H9 (cell line): ENCODE results near the gene OTUD3. TPM values are rescaled to one million over a fixed set of nuclear protein-coding genes. Genes with fewer than 3 reads are reported as not detected.

Source experiments
- DNase-seq: peaks from one replicate; pipeline ENCODE4 v3.0.0-alpha.2; 2017
- H2AFZ ChIP-seq: one replicate; pipeline ENCODE4 v1.6.1; 2013; ENCODE audit warnings: mild to moderate bottlenecking, low read length, control low read depth, moderate library complexity
- H2AK5ac ChIP-seq: 2 replicates; pipeline ENCODE4 v1.6.1; 2013; ENCODE audit warnings: low read length, control low read depth, mixed read lengths; ENCODE audit not compliant: insufficient read length
- H2BK120ac ChIP-seq: one replicate; pipeline ENCODE4 v1.6.1; 2013; ENCODE audit warnings: low read depth, mild to moderate bottlenecking, low read length, control low read depth, inconsistent platforms; ENCODE audit not compliant: poor library complexity, severe bottlenecking
- H2BK12ac ChIP-seq: 2 replicates; pipeline ENCODE4 v1.6.1; 2013; ENCODE audit warnings: low read length, control low read depth, mixed read lengths, low read depth; ENCODE audit not compliant: insufficient read length
- H2BK15ac ChIP-seq: 2 replicates; pipeline ENCODE4 v1.6.1; 2013; ENCODE audit warnings: low read depth, low read length, control low read depth
- H2BK20ac ChIP-seq: one replicate; pipeline ENCODE4 v1.6.1; 2013; ENCODE audit warnings: low read depth, mild to moderate bottlenecking, low read length, control low read depth, inconsistent platforms; ENCODE audit not compliant: poor library complexity, severe bottlenecking
- H2BK5ac ChIP-seq: 2 replicates; pipeline ENCODE4 v1.6.1; 2013; ENCODE audit warnings: low read length, control low read depth, mixed read lengths; ENCODE audit not compliant: insufficient read length
- H3K14ac ChIP-seq: 2 replicates; pipeline ENCODE4 v1.6.1; 2013; ENCODE audit warnings: low read length, control low read depth; ENCODE audit not compliant: insufficient read depth
- H3K18ac ChIP-seq: 2 replicates; pipeline ENCODE4 v1.6.1; 2013; ENCODE audit warnings: low read depth, mild to moderate bottlenecking, mixed read lengths, low read length, control low read depth; ENCODE audit not compliant: insufficient read length
- H3K23ac ChIP-seq: 2 replicates; pipeline ENCODE4 v1.6.1; 2013; ENCODE audit warnings: low read length, control low read depth, mixed read lengths, low read depth; ENCODE audit not compliant: insufficient read length
- H3K23me2 ChIP-seq: 2 replicates; pipeline ENCODE4 v1.6.1; 2013; ENCODE audit warnings: low read depth, mild to moderate bottlenecking, mixed read lengths, low read length, control low read depth; ENCODE audit not compliant: insufficient read length, poor library complexity, severe bottlenecking
- H3K27ac ChIP-seq: 2 replicates; pipeline ENCODE4 v1.5.1; 2013; ENCODE audit warnings: low read length, control low read depth, mixed read lengths, low read depth; ENCODE audit not compliant: insufficient read length
- H3K27me3 ChIP-seq: 2 replicates; pipeline ENCODE4 v1.6.1; 2013; ENCODE audit warnings: low read length, control low read depth, inconsistent platforms; ENCODE audit not compliant: insufficient read depth
- H3K4ac ChIP-seq: 2 replicates; pipeline ENCODE4 v1.6.1; 2013; ENCODE audit warnings: low read depth, mild to moderate bottlenecking, control low read depth, inconsistent platforms, low read length, moderate library complexity
- H3K4me1 ChIP-seq: 2 replicates; pipeline ENCODE4 v1.6.1; 2013; ENCODE audit warnings: low read length, control low read depth, inconsistent platforms; ENCODE audit not compliant: insufficient read depth
- H3K4me2 ChIP-seq: 2 replicates; pipeline ENCODE4 v1.6.1; 2013; ENCODE audit warnings: low read length, control low read depth, mixed read lengths; ENCODE audit not compliant: insufficient read length, insufficient read depth
- H3K56ac ChIP-seq: 2 replicates; pipeline ENCODE4 v1.6.1; 2013; ENCODE audit warnings: low read depth, mild to moderate bottlenecking, mixed read lengths, low read length, control low read depth; ENCODE audit not compliant: insufficient read length
- H3K79me1 ChIP-seq: 2 replicates; pipeline ENCODE4 v1.6.1; 2013; ENCODE audit warnings: low read depth, mild to moderate bottlenecking, moderate library complexity, low read length, control low read depth, inconsistent platforms; ENCODE audit not compliant: insufficient read depth, poor library complexity, severe bottlenecking
- H3K79me2 ChIP-seq: 2 replicates; pipeline ENCODE4 v1.6.1; 2013; ENCODE audit warnings: low read length, control low read depth, inconsistent platforms; ENCODE audit not compliant: insufficient read depth
- H3K9ac ChIP-seq: 2 replicates; pipeline ENCODE4 v1.6.1; 2013; ENCODE audit warnings: low read length, control low read depth, mixed read lengths; ENCODE audit not compliant: insufficient read length; ENCODE audit errors: extremely low read depth
- H3K9me3 ChIP-seq: one replicate; pipeline ENCODE4 v1.6.1; 2013; ENCODE audit warnings: low read depth, low read length, inconsistent platforms; ENCODE audit not compliant: control insufficient read depth
- H3T11ph ChIP-seq: one replicate; pipeline ENCODE4 v1.6.1; 2013; ENCODE audit warnings: mild to moderate bottlenecking, low read length, control low read depth, inconsistent platforms
- H4K20me1 ChIP-seq: one replicate; pipeline ENCODE4 v1.6.1; 2013; ENCODE audit not compliant: control insufficient read depth, insufficient read length, insufficient read depth
- H4K5ac ChIP-seq: 2 replicates; pipeline ENCODE4 v1.6.1; 2013; ENCODE audit warnings: low read depth, mild to moderate bottlenecking, mixed read lengths, low read length, control low read depth; ENCODE audit not compliant: insufficient read length
- H4K8ac ChIP-seq: replicated peaks from 2 replicates; pipeline ENCODE4 v1.6.1; 2013; ENCODE audit warnings: low read length, control low read depth, mixed read lengths, low read depth; ENCODE audit not compliant: insufficient read length
- H4K91ac ChIP-seq: 2 replicates; pipeline ENCODE4 v1.6.1; 2013; ENCODE audit warnings: low read depth, mild to moderate bottlenecking, moderate library complexity, mixed read lengths, low read length, control low read depth; ENCODE audit not compliant: insufficient read length
- H3K27ac Mint-ChIP-seq, 3 experiments: 2 replicates in 2 of 3; 3 replicates in 1 of 3; pipeline ENCODE4 v1.8.0; 2020 to 2021; ENCODE audit warnings: mixed read lengths in 3 of 3, mild to moderate bottlenecking in 1 of 3, moderate library complexity in 1 of 3
- H3K27me3 Mint-ChIP-seq: 2 replicates; pipeline ENCODE4 v1.8.0; 2021; ENCODE audit warnings: low read depth, mild to moderate bottlenecking, moderate library complexity, mixed read lengths
- H3K36me3 Mint-ChIP-seq, 3 experiments: 2 replicates in 2 of 3; 3 replicates in 1 of 3; pipeline ENCODE4 v1.8.0; 2020 to 2021; ENCODE audit warnings: low read depth in 3 of 3, mixed read lengths in 3 of 3; ENCODE audit not compliant: insufficient read depth in 1 of 3
- H3K4me1 Mint-ChIP-seq, 2 experiments: 2 replicates each; pipeline ENCODE4 v1.8.0; 2020; ENCODE audit warnings: mixed read lengths in 2 of 2
- H3K4me3 Mint-ChIP-seq, 2 experiments: 2 replicates in 1 of 2; 3 replicates in 1 of 2; pipeline ENCODE4 v1.8.0; 2020 to 2021; ENCODE audit warnings: mild to moderate bottlenecking in 2 of 2, mixed read lengths in 2 of 2, moderate library complexity in 1 of 2
- H3K9me3 Mint-ChIP-seq, 2 experiments: 2 replicates in 1 of 2; 3 replicates in 1 of 2; pipeline ENCODE4 v1.8.0; 2020; ENCODE audit warnings: mild to moderate bottlenecking in 2 of 2, mixed read lengths in 2 of 2, moderate library complexity in 1 of 2
- WGBS: extraction: QIAGEN DNeasy Blood & Tissue Kit; methylation state at CpG from one replicate; pipeline ENCODE4 v1.1.7; 2013; ENCODE audit warnings: missing lambda C conversion rate, low lambda C conversion rate, mixed read lengths; ENCODE audit not compliant: insufficient read length; ENCODE audit errors: extremely low coverage; 5-methylcytosine and 5-hydroxymethylcytosine counted together
- total RNA-seq: library from RNA; stranded (reverse); gene quantifications from 2 replicates; pipeline ENCODE4 v1.2.1, GENCODE V29; 2021
- TF ChIP-seq, protein P1 (sequence below): fragments of 200-600 bp; sonication (generic); conservative IDR thresholded peaks from 3 replicates; pipeline ENCODE4 v1.8.0; 2021; ENCODE audit warnings: antibody characterized with exemption, mild to moderate bottlenecking

OTUD3 gene
- total RNA-seq, 1 experiment from 2014 or later: 12.0 TPM

DNA sequence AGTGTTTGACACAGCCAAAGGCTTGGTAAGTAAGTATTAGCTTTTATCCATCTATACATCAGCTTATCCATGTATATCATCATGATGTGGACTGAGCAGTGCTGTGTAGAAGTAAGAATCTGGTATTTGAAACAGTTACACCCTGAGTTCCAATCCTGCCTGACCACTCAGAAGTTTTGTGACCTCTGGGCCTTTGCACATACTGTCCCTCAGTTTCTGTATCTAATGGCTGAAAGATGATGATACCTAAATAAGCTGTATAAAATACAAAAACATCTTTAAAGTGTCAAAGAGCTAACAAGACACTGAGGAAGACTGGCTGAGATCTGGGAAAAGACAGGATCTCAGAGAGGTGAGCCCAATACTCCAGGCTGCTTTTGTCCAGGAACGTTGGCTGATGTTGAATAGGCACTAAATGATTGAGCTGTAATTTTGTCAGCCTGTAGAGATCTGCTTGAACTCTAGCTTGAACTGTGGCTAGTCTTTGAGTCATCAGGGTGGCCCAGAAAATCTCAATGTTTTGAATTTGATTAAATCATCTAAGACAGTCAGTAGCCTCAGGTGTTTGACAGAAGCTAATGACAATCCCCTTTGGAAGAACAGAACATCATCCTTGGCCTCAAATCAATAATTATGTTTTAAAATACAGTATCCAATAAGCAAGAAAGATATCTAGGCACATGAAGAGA is 20.2 kb upstream of the OTUD3 start:
- TF ChIP-seq, protein P1, sequence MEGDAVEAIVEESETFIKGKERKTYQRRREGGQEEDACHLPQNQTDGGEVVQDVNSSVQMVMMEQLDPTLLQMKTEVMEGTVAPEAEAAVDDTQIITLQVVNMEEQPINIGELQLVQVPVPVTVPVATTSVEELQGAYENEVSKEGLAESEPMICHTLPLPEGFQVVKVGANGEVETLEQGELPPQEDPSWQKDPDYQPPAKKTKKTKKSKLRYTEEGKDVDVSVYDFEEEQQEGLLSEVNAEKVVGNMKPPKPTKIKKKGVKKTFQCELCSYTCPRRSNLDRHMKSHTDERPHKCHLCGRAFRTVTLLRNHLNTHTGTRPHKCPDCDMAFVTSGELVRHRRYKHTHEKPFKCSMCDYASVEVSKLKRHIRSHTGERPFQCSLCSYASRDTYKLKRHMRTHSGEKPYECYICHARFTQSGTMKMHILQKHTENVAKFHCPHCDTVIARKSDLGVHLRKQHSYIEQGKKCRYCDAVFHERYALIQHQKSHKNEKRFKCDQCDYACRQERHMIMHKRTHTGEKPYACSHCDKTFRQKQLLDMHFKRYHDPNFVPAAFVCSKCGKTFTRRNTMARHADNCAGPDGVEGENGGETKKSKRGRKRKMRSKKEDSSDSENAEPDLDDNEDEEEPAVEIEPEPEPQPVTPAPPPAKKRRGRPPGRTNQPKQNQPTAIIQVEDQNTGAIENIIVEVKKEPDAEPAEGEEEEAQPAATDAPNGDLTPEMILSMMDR: no peak
- Histone ChIP-seq H3K23ac (no peak overlapping the region), H2AK5ac (no peak overlapping the region), H4K20me1 (no peaks in the 10 kb centered on the region), H3K27me3 (no peaks in the 10 kb centered on the region), H4K91ac (no peak overlapping the region), H3K18ac (no peak overlapping the region), H3K14ac (no peak overlapping the region), H2AFZ (no peak overlapping the region), H3K4me1 (no peaks in the 10 kb centered on the region), H2BK15ac (no peak overlapping the region), H2BK20ac (no peak overlapping the region), H3K9me3 (no peaks in the 10 kb centered on the region), H2BK120ac (no peak overlapping the region), H3K23me2 (no peaks in the 10 kb centered on the region), H3K79me2 (no peaks in the 10 kb centered on the region), H3K4me2 (no peak overlapping the region), H4K5ac (no peak overlapping the region), H3K56ac (no peak overlapping the region), H3K9ac (no peak overlapping the region), H3K27ac (no peak overlapping the region), H4K8ac (no peak overlapping the region), H2BK12ac (no peak overlapping the region), H3K4ac (no peak overlapping the region), H3K79me1 (no peaks in the 10 kb centered on the region), H3T11ph (no peak overlapping the region), H2BK5ac (no peak overlapping the region)
- WGBS: no CpG with 5 or more reads among the region's 1 CpG
- H3K4me1 Mint-ChIP-seq: peaks cover 8 to 9% of the 10 kb centered on the region in 2 experiments; a peak in 3 of 4 replicates
- H3K9me3 Mint-ChIP-seq: peaks cover 11 to 15% of the 10 kb centered on the region in 2 experiments
- peaks cover 11% of the 10 kb centered on the region for H3K27me3 Mint-ChIP-seq
- H3K27ac Mint-ChIP-seq: no peak overlapping the region
- no peak overlapping the region for H3K4me3 Mint-ChIP-seq
- DNase-seq: no peak
- H3K36me3 Mint-ChIP-seq: peaks cover 0 to 10% (median 9%) of the 10 kb centered on the region in 3 experiments; a peak in 4 of 7 replicates
